HG03342 (cell line): ENCODE results near the gene OXSR1.

ENCODE experiments used
- ATAC-seq: cut with Tn5 transposase; IDR thresholded peaks from one replicate; pipeline ENCODE4 v1.9.1; 2021; ENCODE audit warnings: mild to moderate bottlenecking, moderate library complexity; ENCODE audit not compliant: unreplicated experiment

The OXSR1 gene

DNA sequence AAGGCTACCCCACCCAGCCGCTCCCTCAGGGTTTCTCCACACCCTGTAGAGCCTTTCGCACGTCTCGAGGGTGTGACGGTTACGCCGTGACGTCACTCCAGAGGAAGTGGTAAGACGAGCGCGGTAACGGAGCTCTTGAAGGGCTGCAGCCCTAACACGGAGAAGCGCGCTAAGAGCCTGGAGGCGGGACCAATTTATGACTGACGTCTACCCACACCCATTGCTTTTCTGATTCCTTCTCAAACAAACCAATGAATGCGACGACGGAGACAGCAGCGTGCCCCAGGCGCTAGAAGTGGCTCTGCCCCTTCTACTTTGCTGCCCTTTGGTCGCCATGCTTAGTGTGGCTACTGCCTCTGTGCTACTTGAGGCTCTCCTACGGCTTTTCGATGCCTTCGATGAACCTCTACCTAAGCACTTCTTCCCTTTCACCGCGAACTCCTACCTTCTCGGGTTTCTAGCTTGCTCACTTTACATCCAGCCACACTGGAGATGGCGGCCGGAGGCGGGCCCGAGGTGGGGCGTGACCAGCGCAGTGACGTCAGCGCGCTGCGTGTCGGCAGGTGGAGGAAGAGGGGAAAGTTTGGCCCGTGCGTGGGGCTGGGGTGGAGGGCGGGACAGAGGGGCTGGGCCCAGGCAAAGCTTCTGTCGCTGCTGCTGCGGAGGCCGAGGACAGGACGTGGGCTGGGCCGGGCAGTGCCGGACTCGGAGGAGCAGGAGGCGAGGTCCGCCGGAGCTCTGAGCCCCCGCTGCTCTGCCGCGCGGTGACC is at the start of gene OXSR1:
TSS of gene OXSR1 (plus strand) at position 586 of the 770 bp plus-strand sequence. CDS start 340 bp downstream, outside the sequence.
- ATAC-seq = peak; percentile 92

DNA sequence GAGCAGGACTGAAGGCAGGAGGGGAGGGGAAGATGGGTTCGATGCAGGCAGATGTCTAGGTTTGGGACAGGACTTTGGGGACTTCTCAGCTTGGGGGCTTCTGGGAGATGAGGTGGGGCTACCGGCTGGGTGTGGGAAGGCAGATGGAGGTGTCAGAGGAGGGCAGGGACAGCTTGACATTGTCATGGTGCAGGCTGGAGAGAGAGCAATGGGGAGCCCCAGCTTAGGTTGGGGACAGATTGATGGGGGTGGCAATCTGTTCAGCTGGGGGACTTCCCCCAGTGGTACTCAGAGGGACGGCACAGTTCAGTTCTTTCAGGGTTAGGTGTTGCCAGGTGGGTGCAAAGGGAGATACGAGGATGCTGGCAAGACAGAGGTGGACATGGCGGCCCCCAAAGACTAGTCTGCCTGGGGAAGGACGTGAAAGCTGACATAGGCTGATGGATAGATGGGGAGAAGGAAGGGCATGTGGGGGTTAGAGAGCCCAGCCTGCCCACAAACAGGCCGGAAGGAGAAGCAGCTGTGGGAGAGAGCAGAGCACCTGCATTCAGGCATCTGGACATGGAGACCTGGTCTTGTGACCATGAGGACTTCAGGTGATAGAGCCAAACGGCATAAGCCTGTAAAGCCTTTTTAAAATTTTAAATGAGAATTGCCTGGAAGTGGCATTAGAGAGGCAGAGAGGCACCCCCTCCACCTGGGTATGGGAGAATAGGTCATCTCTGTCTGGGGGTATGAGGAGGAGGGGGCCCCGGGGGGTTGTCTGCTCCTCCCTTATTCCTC is 49.5 kb upstream of the OXSR1 start:
- no peak for ATAC-seq

DNA sequence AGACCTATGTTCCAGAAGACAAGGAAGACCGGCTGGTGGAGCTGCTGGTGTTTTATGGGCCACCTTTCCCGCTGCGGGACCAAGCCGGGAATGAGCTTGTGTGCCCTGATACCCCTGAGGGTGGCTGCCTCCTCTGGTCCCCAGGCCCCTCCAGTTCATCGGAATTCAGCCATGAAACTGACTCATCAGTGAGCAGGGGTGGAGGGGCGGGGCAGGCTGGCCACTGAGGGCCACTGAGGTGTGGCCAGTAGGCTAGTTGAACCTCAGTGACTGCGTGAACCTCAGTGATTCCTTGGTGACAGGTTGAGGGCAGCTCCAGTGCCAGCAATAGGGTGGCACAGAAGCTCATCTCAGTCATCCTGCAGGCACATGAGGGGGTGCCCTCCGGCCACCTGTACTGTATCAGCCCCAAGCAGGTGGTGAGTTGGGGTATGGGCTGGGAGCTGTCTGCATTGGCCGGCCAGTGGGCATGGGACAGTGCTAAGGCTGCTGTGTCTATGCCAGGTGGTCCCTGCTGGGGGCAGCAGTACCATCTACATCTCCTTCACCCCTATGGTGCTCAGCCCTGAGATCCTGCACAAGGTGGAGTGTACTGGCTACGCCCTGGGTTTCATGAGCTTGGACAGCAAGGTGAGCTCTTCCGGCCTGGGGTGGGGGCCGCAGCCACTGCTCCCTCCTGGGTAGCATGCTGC is 48.7 kb upstream of the OXSR1 start:
- ATAC-seq = no peak

DNA sequence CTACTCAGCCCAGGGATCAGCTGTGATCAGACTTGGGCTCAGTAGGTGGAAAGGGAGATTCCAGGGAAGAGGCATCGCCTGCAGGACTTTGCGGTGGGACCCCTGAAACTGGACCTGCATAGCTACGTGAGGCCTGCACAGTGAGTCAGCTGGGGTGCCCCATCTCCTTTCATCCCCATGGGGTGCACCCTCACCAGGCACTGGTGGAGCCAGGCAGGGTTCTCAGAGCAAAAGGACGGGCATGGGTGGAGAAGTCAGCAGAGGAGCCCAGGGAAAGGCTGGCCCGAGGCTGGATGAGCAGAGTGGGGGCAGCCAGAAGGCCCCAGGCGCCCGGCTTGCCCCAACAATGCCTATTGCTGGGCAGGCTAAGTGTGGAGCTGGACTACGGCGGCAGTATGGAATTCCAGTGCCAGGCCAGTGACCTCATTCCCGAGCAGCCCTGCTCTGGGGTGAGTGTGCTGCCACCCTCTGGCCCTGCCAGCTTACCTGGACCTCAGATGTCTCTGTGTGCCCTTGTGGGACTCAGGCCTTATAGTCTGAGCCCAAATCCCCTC is 48.1 kb upstream of the OXSR1 start:
- no peak for ATAC-seq

GRCh38 chr3:38117748-38118420 is 47.5 kb upstream of the OXSR1 start:
- ATAC-seq = peak; percentile 72

DNA sequence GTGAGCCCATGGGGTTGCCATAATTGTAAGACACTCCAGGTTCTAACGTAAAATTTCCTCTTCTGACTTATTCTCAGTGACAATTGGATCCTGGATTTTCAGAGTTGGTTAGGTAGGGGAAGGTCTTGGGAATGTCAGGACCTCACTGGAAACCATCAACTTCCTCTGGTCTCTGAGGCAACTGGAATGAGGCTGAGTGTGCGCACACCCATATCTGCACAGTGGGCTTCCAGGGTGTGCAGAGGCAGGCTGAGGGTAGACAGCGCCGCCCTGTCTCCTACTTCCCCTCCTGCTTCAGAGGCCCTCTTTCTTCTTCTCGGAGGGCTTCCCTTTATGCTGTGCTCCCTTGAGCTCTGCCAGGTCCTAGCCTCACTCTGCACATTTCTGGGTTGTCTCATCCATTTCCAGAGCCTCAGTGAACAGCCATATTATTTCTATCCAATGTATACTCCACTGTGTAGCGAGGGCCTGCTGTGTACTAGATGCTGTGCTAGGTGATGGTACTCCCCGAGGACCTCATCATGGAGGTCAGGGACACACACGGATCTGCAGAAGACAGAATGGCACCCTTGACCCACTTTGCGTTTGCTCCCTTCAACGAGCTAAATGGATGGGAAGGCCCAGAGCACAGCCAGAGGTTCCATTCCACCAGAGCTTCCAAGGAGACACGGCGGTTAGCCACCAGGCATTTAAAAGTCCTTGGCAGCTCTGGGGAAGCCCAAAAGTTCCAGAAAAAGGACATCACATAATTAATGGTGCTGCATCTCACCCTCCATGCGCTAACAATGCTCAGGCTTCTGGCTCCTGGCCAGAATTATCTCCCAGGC is 46.7 kb upstream of the OXSR1 start:
- no peak for ATAC-seq

DNA sequence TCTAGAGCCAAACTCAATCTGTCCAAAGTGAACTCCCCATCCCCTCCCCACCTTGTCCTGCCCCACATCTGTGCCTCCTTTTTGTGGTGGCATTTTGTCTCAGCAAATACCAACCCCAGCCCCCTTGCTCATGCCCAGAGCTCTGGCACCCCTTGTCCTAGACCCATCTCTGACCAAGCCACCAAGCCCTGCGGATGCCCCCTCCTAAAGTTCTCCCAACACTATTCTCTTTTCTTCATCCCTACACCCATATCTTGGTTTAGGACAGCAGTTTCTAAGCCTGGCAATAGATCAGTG is 46.1 kb upstream of the OXSR1 start:
- ATAC-seq = no peak

DNA sequence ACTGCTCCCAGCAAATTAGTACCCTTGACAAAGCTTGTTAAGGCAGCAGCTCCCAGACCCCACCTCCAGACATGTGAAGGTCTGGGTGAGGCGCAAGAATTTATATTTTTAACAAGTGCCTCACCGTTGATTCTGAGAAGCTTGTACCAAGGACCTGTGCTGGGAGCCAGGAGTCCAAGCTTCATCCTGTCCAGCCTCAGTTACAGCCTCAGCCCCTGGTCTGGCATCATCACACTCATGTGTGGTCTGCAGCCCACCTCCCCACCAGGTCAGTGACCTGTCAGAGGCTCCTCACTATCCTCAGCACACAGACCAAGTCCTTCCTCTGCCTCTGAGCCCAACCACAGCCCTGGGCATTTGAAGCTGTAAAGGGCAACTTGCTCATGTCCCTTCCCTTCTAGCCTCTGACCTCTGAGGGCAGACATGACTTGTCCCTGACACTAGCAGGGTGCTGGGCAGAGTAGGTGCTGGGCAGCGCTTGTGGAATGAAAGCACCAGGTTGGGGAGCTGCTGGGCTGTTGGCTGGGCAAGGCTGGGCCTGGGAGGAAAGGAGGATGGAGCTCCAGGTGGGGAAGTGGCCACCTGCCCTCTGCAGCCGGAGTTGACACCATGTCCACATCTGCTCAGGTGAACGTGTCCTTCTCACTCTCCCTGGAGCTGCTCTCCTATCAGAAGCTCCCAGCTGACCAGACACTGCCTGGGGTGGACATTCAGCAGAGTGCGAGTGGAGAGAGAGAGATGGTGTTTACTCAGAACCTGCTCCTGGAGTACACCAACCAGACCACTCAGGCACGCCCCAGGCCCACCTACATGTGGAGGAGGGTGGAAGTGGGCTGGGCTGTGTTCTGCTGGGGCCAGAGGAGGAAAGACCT is 45.3 kb upstream of the OXSR1 start:
- no peak for ATAC-seq

DNA sequence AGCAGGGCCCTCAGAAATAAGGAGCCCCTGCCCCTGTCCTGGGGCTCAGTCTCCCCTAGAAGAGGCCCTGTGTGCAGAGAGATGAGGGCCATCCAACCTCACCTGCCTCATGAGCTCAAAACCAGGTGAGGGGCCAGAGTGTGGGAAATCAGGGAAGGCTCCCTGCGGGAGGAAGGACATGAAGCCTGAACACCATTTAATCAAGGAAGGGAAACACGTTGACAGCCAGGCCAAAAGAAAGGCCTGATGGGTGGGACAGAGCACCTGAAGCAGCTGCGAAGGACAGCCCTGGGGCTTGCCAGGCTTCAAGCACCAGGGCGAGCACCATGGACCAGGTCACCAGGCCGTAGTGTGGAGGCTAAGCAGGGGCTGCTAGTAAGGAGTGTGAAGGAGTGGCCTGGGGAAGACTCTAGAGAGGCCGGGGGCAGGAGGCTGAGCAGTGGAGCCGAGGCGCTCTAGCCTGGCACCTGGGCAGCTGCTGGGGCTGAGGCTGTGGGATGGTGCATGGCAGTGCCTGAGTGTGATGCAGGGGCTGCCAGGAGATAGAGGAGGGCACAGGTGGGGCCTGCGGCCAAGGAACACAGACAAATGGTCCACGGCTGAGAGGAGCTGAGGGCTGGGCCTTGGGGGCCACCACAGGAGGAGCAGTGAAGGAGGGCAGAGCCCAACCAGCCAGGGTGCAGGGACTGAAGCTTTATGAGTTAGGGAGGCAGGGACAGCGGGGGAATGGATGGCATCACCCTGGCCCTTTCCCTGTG is 44.5 kb upstream of the OXSR1 start:
- no peak for ATAC-seq

- ATAC-seq = no peak
Measured at GRCh38 chr3:38121451-38121831, 43.9 kb upstream of the OXSR1 start.

- no peak for ATAC-seq
Measured at GRCh38 chr3:38121832-38122461, 43.4 kb upstream of the OXSR1 start.

- no peak for ATAC-seq
Measured at GRCh38 chr3:38122712-38123290, 42.5 kb upstream of the OXSR1 start.

- no peak for ATAC-seq
Measured at GRCh38 chr3:38124324-38125122, 40.8 kb upstream of the OXSR1 start.

DNA sequence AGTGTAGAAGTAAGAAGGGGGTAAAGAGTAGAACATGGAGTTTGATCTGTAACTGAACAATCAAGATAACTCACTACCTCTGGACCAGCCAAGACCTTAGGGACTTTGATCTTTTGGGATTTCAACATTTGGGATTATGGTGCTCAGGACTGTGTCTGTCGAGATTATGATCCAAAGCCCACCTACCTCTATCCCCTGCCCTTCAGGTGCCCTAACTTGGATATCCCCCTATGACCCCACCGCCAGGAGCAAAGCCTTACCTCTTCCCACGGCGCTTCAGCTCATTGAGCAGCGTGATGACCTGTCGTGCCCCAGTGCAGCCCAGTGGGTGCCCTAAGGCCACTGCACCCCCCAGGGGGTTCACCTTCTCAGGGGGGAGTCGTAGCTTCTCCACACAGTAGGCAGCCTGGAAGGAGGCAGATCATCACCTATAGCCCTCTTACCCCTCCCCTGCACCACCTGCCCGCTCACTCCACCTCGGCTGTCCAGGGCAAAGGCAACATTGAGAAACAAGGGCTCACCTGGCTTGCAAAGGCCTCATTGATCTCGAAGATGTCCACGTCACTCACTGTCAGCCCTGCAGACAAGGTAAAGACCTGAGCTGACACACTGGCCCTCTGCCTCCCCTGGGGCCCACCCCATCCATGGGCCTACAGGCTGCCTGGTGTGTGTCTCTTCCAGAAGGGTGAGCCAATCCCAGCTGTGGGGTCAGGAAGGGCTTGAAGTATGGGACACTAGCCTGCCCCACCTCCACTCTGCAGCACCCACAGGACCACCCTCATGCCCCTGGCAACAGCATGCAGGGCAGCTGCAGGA is 39.8 kb upstream of the OXSR1 start:
- no peak for ATAC-seq

DNA sequence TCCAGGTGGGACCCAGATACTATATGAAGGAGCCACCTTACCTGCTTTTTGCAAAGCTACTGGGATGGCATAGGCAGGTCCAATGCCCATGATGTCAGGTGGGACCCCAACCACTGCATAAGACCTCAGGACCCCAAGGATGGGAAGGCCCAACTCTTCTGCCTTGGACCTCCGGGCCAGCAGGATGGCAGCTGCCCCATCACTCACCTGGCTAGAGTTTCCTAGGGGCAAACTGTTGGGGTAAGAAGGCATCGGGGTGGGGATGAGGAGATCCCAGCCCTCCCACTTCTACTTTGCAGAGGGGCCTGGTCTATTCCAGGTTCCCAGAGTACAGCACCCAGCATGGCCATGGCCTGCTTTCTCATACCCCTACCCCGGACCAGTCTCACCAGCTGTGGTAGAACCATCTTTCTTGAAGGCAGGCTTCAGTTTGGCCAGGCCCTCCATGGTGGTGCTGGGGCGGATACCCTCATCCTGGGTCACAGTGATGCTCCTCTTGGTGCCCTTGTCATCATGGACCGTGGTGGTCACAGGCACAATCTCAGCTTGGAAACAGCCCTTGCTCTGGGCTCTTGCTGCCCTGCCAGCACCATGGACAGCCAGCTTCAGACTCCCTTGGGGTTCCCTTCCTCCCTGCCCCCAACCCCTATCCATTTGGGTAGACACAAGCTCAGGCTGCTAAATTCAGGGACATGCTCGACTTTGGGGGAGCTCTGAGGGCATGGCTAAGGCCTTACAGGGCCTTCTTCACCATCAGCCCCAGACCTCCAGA is 39.0 kb upstream of the OXSR1 start:
- no peak for ATAC-seq
